Measurements from ENCODE around the gene SRR.

DNA sequence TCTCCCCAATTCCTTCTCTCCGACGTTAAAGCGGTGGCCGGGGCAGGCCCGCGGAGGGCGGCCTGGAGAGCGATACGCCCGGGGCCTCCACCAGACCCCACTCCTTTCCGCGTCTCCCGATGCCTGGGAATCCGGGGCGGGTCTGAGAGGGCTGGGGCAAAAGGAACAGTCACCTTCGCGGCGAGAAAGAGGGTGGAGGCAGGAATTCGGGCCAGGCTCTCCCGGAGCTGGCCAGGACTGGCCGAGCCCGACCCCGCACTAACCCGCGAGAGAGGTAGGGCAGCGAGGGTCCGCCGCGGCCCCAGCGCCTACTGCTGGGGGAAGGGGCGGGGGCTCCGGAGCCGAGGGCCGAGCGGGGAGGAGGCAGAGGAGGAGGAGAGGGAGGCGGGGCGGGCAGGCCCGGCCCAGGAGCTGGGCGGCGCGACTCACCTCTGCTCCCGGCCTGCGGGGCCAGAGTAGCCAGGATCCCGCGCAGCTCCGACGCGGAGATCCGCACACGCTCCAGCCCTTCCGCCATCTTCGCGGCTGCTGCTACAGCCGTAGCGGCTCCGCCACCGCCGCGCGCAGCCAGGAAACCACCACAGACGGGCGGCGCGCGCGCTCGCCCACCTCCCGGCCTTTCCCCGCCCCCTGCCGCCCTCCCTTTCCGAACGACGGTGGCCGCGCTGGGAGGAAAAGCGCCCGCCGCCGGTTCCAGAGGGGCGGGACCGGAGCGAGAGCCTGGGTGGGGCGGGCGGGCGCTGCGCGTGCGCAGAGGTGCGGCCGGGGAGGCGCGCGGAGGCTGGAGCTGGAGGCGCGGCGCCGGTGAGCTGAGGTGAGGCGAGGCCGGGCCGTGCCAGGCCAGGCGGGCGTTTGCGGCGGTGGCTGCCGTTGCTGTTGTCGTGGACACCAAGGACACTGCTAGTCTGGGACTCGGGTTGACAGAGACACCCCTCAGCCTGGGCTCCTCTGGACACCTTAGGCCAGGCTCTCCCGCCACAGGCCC is at the start of gene SRR, which contains the start of gene SMG6:
- TF ChIP-seq, protein P1, sequence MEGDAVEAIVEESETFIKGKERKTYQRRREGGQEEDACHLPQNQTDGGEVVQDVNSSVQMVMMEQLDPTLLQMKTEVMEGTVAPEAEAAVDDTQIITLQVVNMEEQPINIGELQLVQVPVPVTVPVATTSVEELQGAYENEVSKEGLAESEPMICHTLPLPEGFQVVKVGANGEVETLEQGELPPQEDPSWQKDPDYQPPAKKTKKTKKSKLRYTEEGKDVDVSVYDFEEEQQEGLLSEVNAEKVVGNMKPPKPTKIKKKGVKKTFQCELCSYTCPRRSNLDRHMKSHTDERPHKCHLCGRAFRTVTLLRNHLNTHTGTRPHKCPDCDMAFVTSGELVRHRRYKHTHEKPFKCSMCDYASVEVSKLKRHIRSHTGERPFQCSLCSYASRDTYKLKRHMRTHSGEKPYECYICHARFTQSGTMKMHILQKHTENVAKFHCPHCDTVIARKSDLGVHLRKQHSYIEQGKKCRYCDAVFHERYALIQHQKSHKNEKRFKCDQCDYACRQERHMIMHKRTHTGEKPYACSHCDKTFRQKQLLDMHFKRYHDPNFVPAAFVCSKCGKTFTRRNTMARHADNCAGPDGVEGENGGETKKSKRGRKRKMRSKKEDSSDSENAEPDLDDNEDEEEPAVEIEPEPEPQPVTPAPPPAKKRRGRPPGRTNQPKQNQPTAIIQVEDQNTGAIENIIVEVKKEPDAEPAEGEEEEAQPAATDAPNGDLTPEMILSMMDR (IDR thresholded peaks at IDR 0.05; ENCODE audit: low read depth, low read length): no peak
- peak; percentile 45 for TF ChIP-seq POLR2A (IDR thresholded peaks at IDR 0.05; ENCODE audit: extremely low read depth, insufficient read length)

All from NB4 (cell line).